HG02763 (cell line): ENCODE results near the gene NAP1L4.
"Not testable (repeated sequence)": the region's sequence is repeated elsewhere in the genome, so short reads cannot be mapped to it uniquely, and the experiment has no call there.

Experiments used
- ATAC-seq: cut with Tn5 transposase; IDR thresholded peaks from one replicate; pipeline ENCODE4 v1.9.1; 2021; ENCODE audit warnings: mild to moderate bottlenecking, moderate library complexity; ENCODE audit not compliant: unreplicated experiment

Gene NAP1L4

GRCh38 chr11:2938458-2939418, 53.4 kb downstream of the NAP1L4 start:
- ATAC-seq = not testable (repeated sequence)

GRCh38 chr11:2937641-2938457, 54.3 kb downstream of the NAP1L4 start:
- not testable (repeated sequence) for ATAC-seq

GRCh38 chr11:2934611-2935239, 57.4 kb downstream of the NAP1L4 start:
- no peak for ATAC-seq

- ATAC-seq = no peak
These were observed 58.0 kb downstream of the NAP1L4 start for GRCh38 chr11:2934021-2934550.

GRCh38 chr11:2933375-2934020, 58.6 kb downstream of the NAP1L4 start:
- no peak for ATAC-seq

GRCh38 chr11:2932850-2933251, 59.3 kb downstream of the NAP1L4 start:
- no peak for ATAC-seq

GRCh38 chr11:2931771-2932738, 60.1 kb downstream of the NAP1L4 start:
- ATAC-seq = no peak

- ATAC-seq = no peak
These were observed 60.7 kb downstream of the NAP1L4 start for GRCh38 chr11:2931420-2931746.

- peak; percentile 44 for ATAC-seq
These were observed 61.3 kb downstream of the NAP1L4 start for GRCh38 chr11:2930704-2931419.

- peak; percentile 24 for ATAC-seq
These were observed 62.0 kb downstream of the NAP1L4 start for GRCh38 chr11:2929950-2930703.

- ATAC-seq = no peak
These were observed 62.6 kb downstream of the NAP1L4 start for GRCh38 chr11:2929531-2929949.

- no peak for ATAC-seq
These were observed 63.3 kb downstream of the NAP1L4 start, which contains the start of gene PHLDA2 for GRCh38 chr11:2928605-2929530. TSS of gene PHLDA2 (minus strand) at chr11:2929420. CDS start at chr11:2929364, 56 bp downstream.

GRCh38 chr11:2927851-2928604, 64.1 kb downstream of the NAP1L4 start:
- ATAC-seq = no peak

GRCh38 chr11:2927121-2927800, 64.9 kb downstream of the NAP1L4 start:
- no peak for ATAC-seq

GRCh38 chr11:2926611-2927051, 65.5 kb downstream of the NAP1L4 start:
- ATAC-seq = no peak
